SK-N-SH (cell line): ENCODE results near the gene VEZF1. TPM values are rescaled to one million over a fixed set of nuclear protein-coding genes. Genes with fewer than 3 reads are reported as not detected.

ENCODE experiments used
- CTCF ChIA-PET: fragments of 300-600, 350-600 bp; formaldehyde crosslinking; extraction: SDS; loops from one replicate; lab custom pipeline; 2021; lab: Yijun Ruan, JAX
- POLR2A ChIA-PET: fragments of 350-600 bp; sonication (Branson Sonifier 250); formaldehyde crosslinking; extraction: SDS; loops from one replicate; lab custom pipeline; 2020; ENCODE audit warnings: antibody characterized with exemption, inconsistent platforms; lab: Yijun Ruan, JAX
- DNase-seq: peaks from one replicate; pipeline ENCODE4 v3.0.0; 2012
- H2AFZ ChIP-seq: fragments of 200-600 bp; sonication (generic); 2 replicates; pipeline ENCODE4 v1.8.1; 2016; ENCODE audit warnings: antibody characterized with exemption, mild to moderate bottlenecking, low read depth
- H3F3A ChIP-seq: fragments of 200-600 bp; sonication (generic); replicated peaks from 2 replicates; pipeline ENCODE3; 2016; ENCODE audit warnings: antibody characterized with exemption, mild to moderate bottlenecking; ENCODE audit not compliant: insufficient read depth
- H3K27ac ChIP-seq, 2 experiments: fragments of 200-500 bp in 1 of 2; fragments of 200-600 bp in 1 of 2; sonication (Bioruptor generic) in 1 of 2; sonication (generic), shearing (Covaris generic) in 1 of 2; 2 replicates each; pipeline versions ENCODE4 v1.5.1 to v1.6.1; 2014 to 2016; ENCODE audit warnings: low read depth in 2 of 2, inconsistent platforms in 1 of 2, low read length in 1 of 2, mild to moderate bottlenecking in 1 of 2, mixed read lengths in 1 of 2
- H3K27me3 ChIP-seq: fragments of 200-600 bp; sonication (generic), shearing (Covaris generic); 2 replicates; pipeline ENCODE4 v1.6.1; 2016; ENCODE audit warnings: mixed run types; ENCODE audit not compliant: insufficient read depth
- H3K36me3 ChIP-seq, 2 experiments: fragments of 200-500 bp in 1 of 2; fragments of 200-600 bp in 1 of 2; sonication (Bioruptor generic) in 1 of 2; sonication (generic) in 1 of 2; replicated peaks in 1 of 2; 2 replicates each; pipeline versions ENCODE3 to v1.5.1; 2014 to 2016; ENCODE audit warnings: low read length in 1 of 2, mild to moderate bottlenecking in 1 of 2; ENCODE audit not compliant: insufficient read depth in 2 of 2, control insufficient read depth in 1 of 2
- H3K4me1 ChIP-seq, 2 experiments: fragments of 200-500 bp in 1 of 2; fragments of 200-600 bp in 1 of 2; sonication (Bioruptor generic) in 1 of 2; sonication (generic), shearing (Covaris generic) in 1 of 2; 2 replicates each; pipeline versions ENCODE4 v1.5.1 to v1.6.1; 2014 to 2016; ENCODE audit warnings: low read depth in 1 of 2, low read length in 1 of 2, mixed run types in 1 of 2; ENCODE audit not compliant: insufficient read depth in 2 of 2, control insufficient read depth in 1 of 2
- H3K4me2 ChIP-seq: fragments of 200-600 bp; sonication (generic), shearing (Covaris generic); 2 replicates; pipeline ENCODE4 v1.6.1; 2017; ENCODE audit warnings: mixed run types
- H3K4me3 ChIP-seq, 2 experiments: fragments of 200-500 bp in 1 of 2; fragments of 200-600 bp in 1 of 2; sonication (Bioruptor generic) in 1 of 2; sonication (generic), shearing (Covaris generic) in 1 of 2; 2 replicates each; pipeline versions ENCODE4 v1.5.1 to v1.8.1; 2014 to 2016; ENCODE audit warnings: low read depth in 2 of 2, inconsistent platforms in 1 of 2, low read length in 1 of 2, mild to moderate bottlenecking in 1 of 2, mixed read lengths in 1 of 2, moderate library complexity in 1 of 2
- H3K79me2 ChIP-seq: fragments of 200-600 bp; sonication (generic); 2 replicates; pipeline ENCODE4 v1.8.1; 2017; ENCODE audit warnings: mild to moderate bottlenecking; ENCODE audit not compliant: insufficient read depth
- H3K9ac ChIP-seq: fragments of 200-600 bp; sonication (generic); 2 replicates; pipeline ENCODE4 v1.6.1; 2017; ENCODE audit warnings: mixed run types
- H3K9me2 ChIP-seq: fragments of 200-600 bp; sonication (generic); 2 replicates; pipeline ENCODE4 v1.6.1; 2017; ENCODE audit warnings: mixed run types
- H3K9me3 ChIP-seq: fragments of 200-600 bp; sonication (generic); 2 replicates; pipeline ENCODE4 v1.6.1; 2017; ENCODE audit warnings: mixed run types, mild to moderate bottlenecking, moderate library complexity
- H4K20me1 ChIP-seq: fragments of 200-600 bp; sonication (generic); 2 replicates; pipeline ENCODE4 v1.6.1; 2017; ENCODE audit warnings: mild to moderate bottlenecking, mixed run types; ENCODE audit not compliant: insufficient read depth
- CHD2 ChIP-seq: fragments of 150-350 bp; IDR thresholded peaks from 2 replicates; pipeline ENCODE4 v1.6.1; 2018; ENCODE audit warnings: low read length; ENCODE audit not compliant: partially characterized antibody
- EZH2phosphoT487 ChIP-seq: fragments of 200-600 bp; sonication (generic); IDR thresholded peaks from 2 replicates; pipeline ENCODE4 v1.6.1; 2017; ENCODE audit warnings: low read depth, mixed run types, mild to moderate bottlenecking, antibody characterized with exemption, moderate library complexity, borderline replicate concordance
- FOXJ3 ChIP-seq: sonication (generic); formaldehyde crosslinking; IDR thresholded peaks from 2 replicates; pipeline ENCODE4 v1.5.1; 2020; ENCODE audit warnings: mild to moderate bottlenecking, missing genetic modification reagents
- GABPA ChIP-seq: IDR thresholded peaks from 2 replicates; pipeline ENCODE4 v1.4.0; 2012; ENCODE audit warnings: low read depth, mild to moderate bottlenecking
- MEF2A ChIP-seq: IDR thresholded peaks from 2 replicates; pipeline ENCODE4 v1.4.0; 2012; ENCODE audit warnings: low read depth, borderline replicate concordance
- MXI1 ChIP-seq: IDR thresholded peaks from 2 replicates; pipeline ENCODE4 v1.6.1; 2012; ENCODE audit warnings: mild to moderate bottlenecking, low read depth, low read length, improper control_type of control experiment
- RXRA ChIP-seq: IDR thresholded peaks from 2 replicates; pipeline ENCODE4 v1.4.0; 2012; ENCODE audit warnings: low read depth, mild to moderate bottlenecking, borderline replicate concordance
- SIN3A ChIP-seq: IDR thresholded peaks from 2 replicates; pipeline ENCODE4 v1.6.1; 2012; ENCODE audit warnings: low read depth, mild to moderate bottlenecking, low read length, moderate library complexity, borderline replicate concordance
- TCF12 ChIP-seq: IDR thresholded peaks from 2 replicates; pipeline ENCODE4 v1.4.0; 2012
- WGBS: methylation state at CpG from one replicate; pipeline ENCODE4 v1.1.6; 2017; ENCODE audit warnings: low lambda C conversion rate; 5-methylcytosine and 5-hydroxymethylcytosine counted together
- polyA plus RNA-seq, 3 experiments: library from polyadenylated mRNA; depleted of rRNA; stranded (reverse); fragments of >200 nt; gene quantifications; 2 replicates each; pipeline ENCODE4 v1.2.3, GENCODE V29; 2012
- TF ChIP-seq, protein P1 (sequence below): fragments of 150-350 bp; IDR thresholded peaks from 2 replicates; pipeline ENCODE4 v1.6.1; 2017; ENCODE audit warnings: antibody characterized with exemption, low read length, low read depth, borderline replicate concordance
- TF ChIP-seq, protein P2 (sequence below): IDR thresholded peaks from 2 replicates; pipeline ENCODE4 v1.4.0; 2012; ENCODE audit warnings: low read depth
- TF ChIP-seq, protein P3 (sequence below): IDR thresholded peaks from 2 replicates; pipeline ENCODE4 v1.4.0; 2012; ENCODE audit warnings: low read depth, borderline replicate concordance
- TF ChIP-seq, protein P4 (sequence below): IDR thresholded peaks from 2 replicates; pipeline ENCODE4; 2012
- TF ChIP-seq, protein P5 (sequence below): fragments of 150-350 bp; IDR thresholded peaks from 2 replicates; pipeline ENCODE4 v1.6.1; 2016; ENCODE audit warnings: mild to moderate bottlenecking, low read depth, low read length

VEZF1 gene
- polyA plus RNA-seq, 1 of the 3 experiments (the other 2 are of a cell fraction), result 35.1 TPM

DNA sequence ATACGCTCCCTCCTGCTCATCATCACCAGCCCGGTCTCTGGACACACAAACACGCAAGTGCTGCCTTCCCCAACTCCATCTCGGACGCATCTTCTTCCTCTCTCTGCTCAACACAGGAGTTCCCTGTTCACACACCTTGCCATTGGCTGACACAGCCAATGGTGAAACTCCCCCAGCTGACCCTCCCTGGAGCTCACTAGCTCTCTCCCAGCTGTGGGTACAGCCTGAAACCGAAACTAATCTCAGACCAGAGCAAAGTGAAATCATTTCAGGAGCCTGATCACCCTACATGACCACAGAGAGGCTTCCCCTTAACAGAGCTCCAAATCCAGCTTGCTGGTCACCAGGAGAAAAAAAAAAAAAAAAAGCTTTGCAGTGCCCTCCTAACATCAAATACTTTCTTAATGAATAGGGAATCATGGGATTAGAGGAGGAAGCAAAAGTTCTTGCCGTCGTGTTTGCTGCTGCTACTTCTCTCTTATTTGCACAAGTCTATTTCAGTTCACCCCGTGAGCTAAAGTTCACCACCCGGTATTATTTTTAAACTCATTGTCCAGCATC is 41.2 kb downstream of the VEZF1 start:
- H3F3A ChIP-seq, result peaks cover 78% of the 10 kb centered on the region
- TF ChIP-seq FOXJ3 (CRISPR knock-in tag) (no peak), GABPA (no peak), MXI1 (no peak)
- TF ChIP-seq, all 33 proteins: peak for 0
- ChIA-PET CTCF (interaction anchor here (0.9 to 5.2 kb wide), 8 partner anchors 8 to 54 kb away, joined by 3 to 43 read pairs (median 6); partner anchors contain the start of gene CUEDC1), POLR2A (no interaction called here)
- peaks cover 84% of the 10 kb centered on the region for H3K79me2 ChIP-seq
- H3K9me2 ChIP-seq, result no peaks in the 10 kb centered on the region
- no peak overlapping the region for H2AFZ ChIP-seq
- peak overlapping the region in 1 of 2 experiments; percentile 95; a peak in 2 of 4 replicates for H3K27ac ChIP-seq
- peak overlapping the region; percentile 52 for H3K4me2 ChIP-seq
- H3K4me1 ChIP-seq, result peaks cover 26 to 70% of the 10 kb centered on the region in 2 experiments
- 0 out of 4 replicates have a peak overlapping the region, but pooled peaks of 1 of the 2 experiments have one; percentile 3 for H3K4me3 ChIP-seq
- DNase-seq, result no peak
- peak overlapping the region; percentile 20; the same call in 1 of the 2 replicates for H3K9ac ChIP-seq
- no peaks in the 10 kb centered on the region for H4K20me1 ChIP-seq
- no peaks in the 10 kb centered on the region for H3K27me3 ChIP-seq
- no peaks in the 10 kb centered on the region for H3K9me3 ChIP-seq
- no peaks in the 10 kb centered on the region for H3K36me3 ChIP-seq
- WGBS, result 69% methylated on average over 10 of the region's 10 CpGs

DNA sequence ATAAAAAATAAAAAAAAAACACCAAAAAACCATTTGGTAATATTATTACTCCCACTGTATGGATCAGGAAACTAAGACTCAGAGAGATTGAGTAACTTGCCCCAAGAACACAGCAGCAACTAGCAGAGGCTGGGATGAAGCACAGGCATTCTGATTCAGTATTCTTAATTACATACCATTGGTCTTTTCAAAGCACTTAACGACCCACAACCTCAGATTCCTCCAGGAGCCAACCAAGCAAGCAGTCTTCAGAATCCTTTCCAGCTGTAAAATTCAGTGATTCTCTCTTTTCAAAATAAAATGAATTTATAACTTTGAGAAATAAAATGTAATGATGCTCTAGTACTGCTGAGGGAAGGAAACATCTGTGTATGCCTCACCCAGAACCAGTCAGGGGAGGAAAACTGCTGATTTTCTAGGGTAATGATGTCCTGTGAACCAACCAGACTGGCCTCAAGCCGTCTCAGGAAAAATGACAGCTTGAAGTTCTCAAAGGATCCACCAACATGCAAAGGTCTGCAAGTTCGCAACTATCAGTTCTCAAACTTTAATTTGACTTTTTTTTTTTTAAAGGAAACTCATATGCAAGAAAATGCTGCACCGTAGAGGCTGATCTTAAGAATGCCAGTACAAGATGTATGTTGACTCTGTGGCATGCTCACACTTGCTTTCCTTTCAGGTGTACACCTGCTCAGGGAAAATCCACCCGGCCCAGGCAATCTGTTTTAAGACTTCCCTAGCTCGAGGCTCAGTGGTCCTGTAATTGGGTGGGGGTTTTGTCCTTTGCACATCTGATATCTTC is 41.9 kb downstream of the VEZF1 start:
- H3K27ac ChIP-seq, result peak overlapping the region in 1 of 2 experiments; percentile 95; a peak in 2 of 4 replicates
- no peak overlapping the region for H3K4me3 ChIP-seq
- ChIA-PET CTCF (interaction anchor here (0.7 to 5.2 kb wide), 10 partner anchors 9 to 88 kb away, joined by 3 to 43 read pairs (median 6); partner anchors contain the start of gene CUEDC1), POLR2A (no interaction called here)
- H3K79me2 ChIP-seq, result peaks cover 84% of the 10 kb centered on the region
- H3K4me1 ChIP-seq, result peaks cover 29 to 65% of the 10 kb centered on the region in 2 experiments
- H3F3A ChIP-seq, result peaks cover 73% of the 10 kb centered on the region
- H3K9ac ChIP-seq, result peak overlapping the region; percentile 20; the same call in 1 of the 2 replicates
- peak overlapping the region; percentile 52 for H3K4me2 ChIP-seq
- no peaks in the 10 kb centered on the region for H3K36me3 ChIP-seq
- no peaks in the 10 kb centered on the region for H4K20me1 ChIP-seq
- DNase-seq, result no peak
- no peaks in the 10 kb centered on the region for H3K9me3 ChIP-seq
- H3K9me2 ChIP-seq, result no peaks in the 10 kb centered on the region
- WGBS, result 70% methylated on average over 6 of the region's 6 CpGs
- H2AFZ ChIP-seq, result no peak overlapping the region
- H3K27me3 ChIP-seq, result no peaks in the 10 kb centered on the region
- TF ChIP-seq, protein P1, sequence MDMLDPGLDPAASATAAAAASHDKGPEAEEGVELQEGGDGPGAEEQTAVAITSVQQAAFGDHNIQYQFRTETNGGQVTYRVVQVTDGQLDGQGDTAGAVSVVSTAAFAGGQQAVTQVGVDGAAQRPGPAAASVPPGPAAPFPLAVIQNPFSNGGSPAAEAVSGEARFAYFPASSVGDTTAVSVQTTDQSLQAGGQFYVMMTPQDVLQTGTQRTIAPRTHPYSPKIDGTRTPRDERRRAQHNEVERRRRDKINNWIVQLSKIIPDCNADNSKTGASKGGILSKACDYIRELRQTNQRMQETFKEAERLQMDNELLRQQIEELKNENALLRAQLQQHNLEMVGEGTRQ, result no peak

DNA sequence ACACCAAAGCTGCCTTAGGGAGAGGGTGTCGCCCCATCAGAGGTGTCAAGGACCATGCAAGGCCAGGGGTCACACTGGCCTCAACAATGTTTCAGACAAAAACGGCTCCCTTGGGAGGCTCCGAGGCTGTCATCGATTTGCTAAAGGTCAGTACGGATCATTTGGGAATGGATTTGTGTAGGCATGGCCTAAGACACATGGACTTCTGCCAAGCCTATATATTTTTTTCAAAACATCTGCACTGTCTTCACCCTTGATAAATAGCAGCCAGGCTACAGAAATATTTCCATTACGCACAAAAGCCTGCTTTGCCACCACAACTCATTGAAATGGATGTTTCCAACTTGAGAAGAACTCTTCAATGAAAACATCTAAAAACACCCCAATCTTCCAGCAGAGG is 43.1 kb downstream of the VEZF1 start:
- Histone ChIP-seq H3K4me2 (no peak overlapping the region), H3K27ac (peak overlapping the region in 1 of 2 experiments; percentile 95; a peak in 2 of 4 replicates), H3K9me3 (no peaks in the 10 kb centered on the region), H2AFZ (no peak overlapping the region), H4K20me1 (no peaks in the 10 kb centered on the region), H3K36me3 (no peaks in the 10 kb centered on the region), H3K27me3 (no peaks in the 10 kb centered on the region), H3K9me2 (no peaks in the 10 kb centered on the region), H3K4me1 (peaks cover 36 to 67% of the 10 kb centered on the region in 2 experiments), H3K4me3 (no peak overlapping the region), H3F3A (peaks cover 62% of the 10 kb centered on the region), H3K79me2 (peaks cover 84% of the 10 kb centered on the region), H3K9ac (no peak overlapping the region)
- WGBS, result 76% methylated on average over 6 of the region's 6 CpGs
- ChIA-PET POLR2A (no interaction called here), CTCF (interaction anchor here (1.0 to 5.2 kb wide), 10 partner anchors 10 to 86 kb away, joined by 3 to 43 read pairs (median 4); partner anchors contain the start of gene CUEDC1)
- no peak for DNase-seq
- TF ChIP-seq, protein P2, sequence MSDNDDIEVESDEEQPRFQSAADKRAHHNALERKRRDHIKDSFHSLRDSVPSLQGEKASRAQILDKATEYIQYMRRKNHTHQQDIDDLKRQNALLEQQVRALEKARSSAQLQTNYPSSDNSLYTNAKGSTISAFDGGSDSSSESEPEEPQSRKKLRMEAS, result no peak
- 0 out of 2 replicates have a peak, but pooled peaks have one; percentile 40 for TF ChIP-seq SIN3A
- TF ChIP-seq, protein P3, sequence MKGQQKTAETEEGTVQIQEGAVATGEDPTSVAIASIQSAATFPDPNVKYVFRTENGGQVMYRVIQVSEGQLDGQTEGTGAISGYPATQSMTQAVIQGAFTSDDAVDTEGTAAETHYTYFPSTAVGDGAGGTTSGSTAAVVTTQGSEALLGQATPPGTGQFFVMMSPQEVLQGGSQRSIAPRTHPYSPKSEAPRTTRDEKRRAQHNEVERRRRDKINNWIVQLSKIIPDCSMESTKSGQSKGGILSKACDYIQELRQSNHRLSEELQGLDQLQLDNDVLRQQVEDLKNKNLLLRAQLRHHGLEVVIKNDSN, result no peak
- TF ChIP-seq, protein P4, sequence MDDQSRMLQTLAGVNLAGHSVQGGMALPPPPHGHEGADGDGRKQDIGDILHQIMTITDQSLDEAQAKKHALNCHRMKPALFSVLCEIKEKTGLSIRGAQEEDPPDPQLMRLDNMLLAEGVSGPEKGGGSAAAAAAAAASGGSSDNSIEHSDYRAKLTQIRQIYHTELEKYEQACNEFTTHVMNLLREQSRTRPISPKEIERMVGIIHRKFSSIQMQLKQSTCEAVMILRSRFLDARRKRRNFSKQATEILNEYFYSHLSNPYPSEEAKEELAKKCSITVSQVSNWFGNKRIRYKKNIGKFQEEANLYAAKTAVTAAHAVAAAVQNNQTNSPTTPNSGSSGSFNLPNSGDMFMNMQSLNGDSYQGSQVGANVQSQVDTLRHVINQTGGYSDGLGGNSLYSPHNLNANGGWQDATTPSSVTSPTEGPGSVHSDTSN, result peak; percentile 91
- TF ChIP-seq MEF2A, result no peak
- TF ChIP-seq TCF12, result peak; percentile 84
- TF ChIP-seq RXRA, result no peak
- TF ChIP-seq EZH2phosphoT487, result no peak
- no peak for TF ChIP-seq CHD2
- TF ChIP-seq, protein P5, sequence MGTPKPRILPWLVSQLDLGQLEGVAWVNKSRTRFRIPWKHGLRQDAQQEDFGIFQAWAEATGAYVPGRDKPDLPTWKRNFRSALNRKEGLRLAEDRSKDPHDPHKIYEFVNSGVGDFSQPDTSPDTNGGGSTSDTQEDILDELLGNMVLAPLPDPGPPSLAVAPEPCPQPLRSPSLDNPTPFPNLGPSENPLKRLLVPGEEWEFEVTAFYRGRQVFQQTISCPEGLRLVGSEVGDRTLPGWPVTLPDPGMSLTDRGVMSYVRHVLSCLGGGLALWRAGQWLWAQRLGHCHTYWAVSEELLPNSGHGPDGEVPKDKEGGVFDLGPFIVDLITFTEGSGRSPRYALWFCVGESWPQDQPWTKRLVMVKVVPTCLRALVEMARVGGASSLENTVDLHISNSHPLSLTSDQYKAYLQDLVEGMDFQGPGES, result no peak
